ENCODE results near the gene ATP2B2. TPM values are rescaled to one million over a fixed set of nuclear protein-coding genes. Genes with fewer than 3 reads are reported as not detected.

ATP2B2 gene
- total and polyA plus RNA-seq, 9 of the 15 experiments (the other 6 are each of a cell fraction or from before 2014, with no cell fraction given): 0.06 TPM; not detected in 8

GRCh38 chr3:10303105-10303504 is 202.3 kb downstream of the ATP2B2 start (continued):
- peak; percentile 29 for TF ChIP-seq RBM22 (IDR thresholded peaks at IDR 0.05; ENCODE audit: low read depth, low read length, poor library complexity, severe bottlenecking)
- 0 out of 2 replicates have a peak, but pooled peaks have one; percentile 36 for TF ChIP-seq POLR2G (IDR thresholded peaks at IDR 0.05; ENCODE audit: low read depth, low read length)

- peaks cover 3% of the 10 kb centered on the region; the same call in 1 of the 3 replicates for H3K79me2 ChIP-seq (ENCODE audit: control insufficient read depth, insufficient read depth, low read length)
- no peaks in the 10 kb centered on the region for H3K4me1 ChIP-seq (replicated peaks in 1 of 2; ENCODE audit: control insufficient read depth in 2 of 2, insufficient read depth in 2 of 2, low read length in 2 of 2)
- no peak overlapping the region for H3K9ac ChIP-seq (ENCODE audit: insufficient read depth in 1 of 2, low read depth in 2 of 2, low read length in 2 of 2)
- H3K9me3 ChIP-seq (replicated peaks; ENCODE audit: control insufficient read depth, insufficient read depth, low read depth, low read length): no peaks in the 10 kb centered on the region
- FAIRE-seq (no peak), DNase-seq (ENCODE audit: extremely low read depth in 1 of 4, low spot score in 3 of 4) (no peak), ATAC-seq (no peak)
- no peak overlapping the region for H3K4me3 ChIP-seq
- H3K27me3 ChIP-seq (ENCODE audit: control insufficient read depth in 2 of 2, insufficient read depth in 2 of 2, low read length in 2 of 2): no peaks in the 10 kb centered on the region
- no TSS peak for BruUV-seq (replicated peaks)
- ChIA-PET POLR2A (interaction anchor here (1.0 to 6.9 kb wide), 4 partner anchors 9 to 12 kb away, joined by 3 to 49 read pairs (median 6); partner anchors contain the start of gene GHRL), CTCF (ENCODE audit: low intra/inter-chr PET ratio) (no interaction called here)
- intact Hi-C loops (cut with micrococcal nuclease) (no loop called here), in situ Hi-C loops (cut with MboI) (loop anchor here (25.0 kb wide), 1 partner anchor 788 kb away; no protein-coding TSS in a partner anchor)
- no peak overlapping the region for H2AFZ ChIP-seq (ENCODE audit: low read depth, low read length)
- H3K9me1 ChIP-seq (ENCODE audit: control insufficient read depth, insufficient read depth, low read length): no peaks in the 10 kb centered on the region
- no peaks in the 10 kb centered on the region; the same call in none of the 2 replicates for H4K20me1 ChIP-seq (replicated peaks; ENCODE audit: control insufficient read depth, insufficient read depth, low read length)
- no peak overlapping the region for H3K4me2 ChIP-seq (ENCODE audit: insufficient read depth, low read length)
- H3K27ac ChIP-seq (ENCODE audit: extremely low read depth, low read depth, low read length): no peak overlapping the region
- peaks cover 76% of the 10 kb centered on the region for H3K36me3 ChIP-seq (ENCODE audit: control insufficient read depth, insufficient read depth, low read length)
- WGBS (ENCODE audit: insufficient coverage, low coverage, missing lambda C conversion rate): 92% methylated on average over 9 of the region's 9 CpGs
- TF ChIP-seq ZMIZ1 (IDR thresholded peaks at IDR 0.05; ENCODE audit: low read depth in 2 of 2, low read length in 2 of 2) (no peak), PBX2 (CRISPR knock-in tag; IDR thresholded peaks at IDR 0.05; ENCODE audit: low read depth) (no peak), PBX2 (tag; conservative IDR thresholded peaks at IDR 0.05; ENCODE audit: low read depth) (no peak), ZFP91 (CRISPR knock-in tag; IDR thresholded peaks at IDR 0.05) (no peak), NR2C1 (IDR thresholded peaks at IDR 0.05) (no peak), NR2C1 (tag; IDR thresholded peaks at IDR 0.05) (no peak), POLR2AphosphoS2 (IDR thresholded peaks at IDR 0.05; ENCODE audit: low read length) (peak; percentile 93), ZNF395 (CRISPR knock-in tag; IDR thresholded peaks at IDR 0.05) (no peak), SUPT5H (IDR thresholded peaks at IDR 0.05) (peak; percentile 42; the same call in 1 of the 2 replicates)
These were observed 205.3 kb downstream of the ATP2B2 start for GRCh38 chr3:10300087-10300486.
